Activated CD8-positive, alpha-beta memory T cell treated with anti-CD3 and anti-CD28 coated beads, Interleukin-2, amount 10 ng/mL, durations not matched to agents 7 days and 5 days (primary cell): ENCODE results near the gene STARD10. TPM values are rescaled to one million over a fixed set of nuclear protein-coding genes. Genes with fewer than 3 reads are reported as not detected.
"Not testable (repeated sequence)": the region's sequence is repeated elsewhere in the genome, so short reads cannot be mapped to it uniquely, and the experiment has no call there.

Source experiments
- ATAC-seq: fragments of 150-1000 bp; cut with Tn5 transposase; one replicate; pipeline ENCODE4 v1.10.0; 2021; ENCODE audit warnings: moderate library complexity
- CTCF ChIA-PET: fragments of 350-600 bp; sonication (Branson Sonifier 250); formaldehyde crosslinking; loops from one replicate; lab custom pipeline; 2021; ENCODE audit warnings: antibody characterized with exemption; lab: Charles Lee
- DNase-seq: peaks from one replicate; pipeline ENCODE4 v3.0.0-alpha.2; 2020
- H3K27ac Mint-ChIP-seq: one replicate; pipeline ENCODE4 v1.8.0; 2021; ENCODE audit warnings: mild to moderate bottlenecking, mixed read lengths
- H3K27me3 Mint-ChIP-seq: one replicate; pipeline ENCODE4 v1.8.0; 2021; ENCODE audit warnings: mixed read lengths
- H3K36me3 Mint-ChIP-seq: one replicate; pipeline ENCODE4 v1.8.0; 2021; ENCODE audit warnings: mild to moderate bottlenecking, mixed read lengths
- H3K4me1 Mint-ChIP-seq: one replicate; pipeline ENCODE4 v1.8.0; 2021; ENCODE audit warnings: mixed read lengths
- H3K4me3 Mint-ChIP-seq: one replicate; pipeline ENCODE4 v1.8.0; 2021; ENCODE audit warnings: mild to moderate bottlenecking, moderate library complexity, mixed read lengths
- H3K9me3 Mint-ChIP-seq: one replicate; pipeline ENCODE4 v1.8.0; 2022; ENCODE audit warnings: low read depth, mixed read lengths
- total RNA-seq, 2 experiments: library from RNA; stranded (reverse); gene quantifications; one replicate each; pipeline ENCODE4 v1.2.3, GENCODE V29; 2021

Gene STARD10
- total RNA-seq, 2 experiments from 2014 or later = 8.4 to 18.4 TPM

- peaks cover 20% of the 10 kb centered on the region for H3K36me3 Mint-ChIP-seq
- peak; percentile 54 for ATAC-seq
- CTCF ChIA-PET = interaction anchor here (0.5 to 3.4 kb wide), 25 partner anchors 8 to 504 kb away, joined by 3 to 58 read pairs (median 4); partner anchors contain the start of gene FCHSD2
Observed at GRCh38 chr11:72831521-72832300, 37.9 kb upstream of the STARD10 start.

GRCh38 chr11:72829884-72830533 is 36.2 kb upstream of the STARD10 start:
- Mint-ChIP-seq H3K9me3 (no peaks in the 10 kb centered on the region), H3K27ac (peak overlapping the region; percentile 17), H3K36me3 (peaks cover 20% of the 10 kb centered on the region), H3K4me3 (no peak overlapping the region), H3K27me3 (no peaks in the 10 kb centered on the region), H3K4me1 (peaks cover 29% of the 10 kb centered on the region)
- CTCF ChIA-PET = interaction anchor here (1.9 to 3.4 kb wide), 3 partner anchors 8 to 348 kb away, joined by 8 to 58 read pairs (median 20); no protein-coding TSS in a partner anchor
- no peak for DNase-seq
- no peak for ATAC-seq

More at GRCh38 chr11:72831521-72832300, 37.9 kb upstream of the STARD10 start:
- peak; percentile 67 for DNase-seq
- Mint-ChIP-seq H3K27ac (peak overlapping the region; percentile 37), H3K4me3 (no peak overlapping the region), H3K9me3 (no peaks in the 10 kb centered on the region), H3K27me3 (no peaks in the 10 kb centered on the region), H3K4me1 (peaks cover 34% of the 10 kb centered on the region)

- Mint-ChIP-seq H3K36me3 (peaks cover 20% of the 10 kb centered on the region), H3K4me3 (no peak overlapping the region), H3K4me1 (peaks cover 21% of the 10 kb centered on the region), H3K27me3 (no peaks in the 10 kb centered on the region), H3K9me3 (no peaks in the 10 kb centered on the region), H3K27ac (peak overlapping the region; percentile 17)
- DNase-seq (no peak), ATAC-seq (no peak)
- CTCF ChIA-PET = interaction anchor here (2.3 kb wide), 1 partner anchor 349 kb away, joined by 20 read pairs; no protein-coding TSS in a partner anchor
Observed at GRCh38 chr11:72829178-72829577, 35.3 kb upstream of the STARD10 start.

GRCh38 chr11:72828692-72829101 is 34.9 kb upstream of the STARD10 start:
- no peaks in the 10 kb centered on the region for H3K9me3 Mint-ChIP-seq
- no peak for DNase-seq
- H3K4me3 Mint-ChIP-seq = no peak overlapping the region
- no peak for ATAC-seq
- peak overlapping the region; percentile 89 for H3K27ac Mint-ChIP-seq
- CTCF ChIA-PET = interaction anchor here (1.2 to 2.3 kb wide), 5 partner anchors 13 to 357 kb away, joined by 4 to 20 read pairs (median 7); no protein-coding TSS in a partner anchor
- peaks cover 20% of the 10 kb centered on the region for H3K4me1 Mint-ChIP-seq
- H3K36me3 Mint-ChIP-seq = peaks cover 20% of the 10 kb centered on the region
- no peaks in the 10 kb centered on the region for H3K27me3 Mint-ChIP-seq

- peaks cover 22% of the 10 kb centered on the region for H3K36me3 Mint-ChIP-seq
- ATAC-seq (peak; percentile 22), DNase-seq (no peak)
- no peaks in the 10 kb centered on the region for H3K27me3 Mint-ChIP-seq
- CTCF ChIA-PET = interaction anchor here (0.9 to 2.3 kb wide), 11 partner anchors 8 to 358 kb away, joined by 3 to 20 read pairs (median 4); partner anchors contain the start of gene STARD10
- H3K27ac Mint-ChIP-seq = peak overlapping the region; percentile 89
- peak overlapping the region; percentile 21 for H3K4me3 Mint-ChIP-seq
- peaks cover 21% of the 10 kb centered on the region for H3K4me1 Mint-ChIP-seq
- H3K9me3 Mint-ChIP-seq = no peaks in the 10 kb centered on the region
Observed at GRCh38 chr11:72828081-72828567, 34.3 kb upstream of the STARD10 start.

- not testable (repeated sequence) for H3K9me3 Mint-ChIP-seq, H3K27me3 Mint-ChIP-seq, DNase-seq
- Mint-ChIP-seq H3K4me1 (peaks cover 22% of the 10 kb centered on the region), H3K4me3 (peak overlapping the region; percentile 21), H3K36me3 (peaks cover 24% of the 10 kb centered on the region), H3K27ac (peak overlapping the region; percentile 89)
- peak; percentile 76 for ATAC-seq
- CTCF ChIA-PET = interaction anchor here (0.9 to 2.3 kb wide), 11 partner anchors 8 to 358 kb away, joined by 3 to 20 read pairs (median 4); partner anchors contain the start of gene STARD10
Observed at GRCh38 chr11:72827656-72828055, 33.8 kb upstream of the STARD10 start.

- Mint-ChIP-seq H3K27me3 (no peaks in the 10 kb centered on the region), H3K27ac (peak overlapping the region; percentile 89), H3K4me3 (no peak overlapping the region), H3K9me3 (no peaks in the 10 kb centered on the region), H3K36me3 (peaks cover 24% of the 10 kb centered on the region), H3K4me1 (peaks cover 23% of the 10 kb centered on the region)
- DNase-seq (no peak), ATAC-seq (no peak)
- CTCF ChIA-PET = interaction anchor here (0.9 to 1.7 kb wide), 5 partner anchors 8 to 349 kb away, joined by 3 to 7 read pairs (median 4); no protein-coding TSS in a partner anchor
Observed at GRCh38 chr11:72826942-72827480, 33.2 kb upstream of the STARD10 start.

- CTCF ChIA-PET = interaction anchor here (1.0 kb wide), 1 partner anchor 351 kb away, joined by 3 read pairs; no protein-coding TSS in a partner anchor
- H3K27ac Mint-ChIP-seq = no peak overlapping the region
- H3K27me3 Mint-ChIP-seq = no peaks in the 10 kb centered on the region
- DNase-seq (no peak), ATAC-seq (no peak)
- peaks cover 24% of the 10 kb centered on the region for H3K36me3 Mint-ChIP-seq
- no peak overlapping the region for H3K4me3 Mint-ChIP-seq
- no peaks in the 10 kb centered on the region for H3K9me3 Mint-ChIP-seq
- H3K4me1 Mint-ChIP-seq = peaks cover 23% of the 10 kb centered on the region
Observed at GRCh38 chr11:72826191-72826941, 32.5 kb upstream of the STARD10 start.

- no peak for ATAC-seq
- CTCF ChIA-PET = interaction anchor here (1.0 kb wide), 1 partner anchor 352 kb away, joined by 3 read pairs; no protein-coding TSS in a partner anchor
- no peak for DNase-seq
- Mint-ChIP-seq H3K9me3 (no peaks in the 10 kb centered on the region), H3K27ac (no peak overlapping the region), H3K4me1 (peaks cover 27% of the 10 kb centered on the region), H3K27me3 (no peaks in the 10 kb centered on the region), H3K4me3 (no peak overlapping the region), H3K36me3 (peaks cover 29% of the 10 kb centered on the region)
Observed at GRCh38 chr11:72825661-72826060, 31.8 kb upstream of the STARD10 start.

- CTCF ChIA-PET = interaction anchor here (0.8 kb wide), 1 partner anchor 9 kb away, joined by 3 read pairs; no protein-coding TSS in a partner anchor
Observed at GRCh38 chr11:72824811-72825505, 31.1 kb upstream of the STARD10 start.

GRCh38 chr11:72824020-72824419 is 30.2 kb upstream of the STARD10 start:
- peaks cover 34% of the 10 kb centered on the region for H3K4me1 Mint-ChIP-seq
- H3K36me3 Mint-ChIP-seq = peaks cover 32% of the 10 kb centered on the region
- CTCF ChIA-PET = interaction anchor here (0.8 to 1.4 kb wide), 2 partner anchors 13 to 99 kb away, joined by 3 read pairs; no protein-coding TSS in a partner anchor
- no peak overlapping the region for H3K27ac Mint-ChIP-seq
- no peaks in the 10 kb centered on the region for H3K27me3 Mint-ChIP-seq
- H3K4me3 Mint-ChIP-seq = no peak overlapping the region
- DNase-seq (no peak), ATAC-seq (no peak)
- no peaks in the 10 kb centered on the region for H3K9me3 Mint-ChIP-seq

More at GRCh38 chr11:72824811-72825505, 31.1 kb upstream of the STARD10 start:
- ATAC-seq = no peak
- no peaks in the 10 kb centered on the region for H3K27me3 Mint-ChIP-seq
- peaks cover 32% of the 10 kb centered on the region for H3K4me1 Mint-ChIP-seq
- no peak overlapping the region for H3K27ac Mint-ChIP-seq
- no peaks in the 10 kb centered on the region for H3K9me3 Mint-ChIP-seq
- peaks cover 33% of the 10 kb centered on the region for H3K36me3 Mint-ChIP-seq
- no peak overlapping the region for H3K4me3 Mint-ChIP-seq
- no peak for DNase-seq
